Measurements from ENCODE around the gene ACSM6.

The ACSM6 gene

DNA sequence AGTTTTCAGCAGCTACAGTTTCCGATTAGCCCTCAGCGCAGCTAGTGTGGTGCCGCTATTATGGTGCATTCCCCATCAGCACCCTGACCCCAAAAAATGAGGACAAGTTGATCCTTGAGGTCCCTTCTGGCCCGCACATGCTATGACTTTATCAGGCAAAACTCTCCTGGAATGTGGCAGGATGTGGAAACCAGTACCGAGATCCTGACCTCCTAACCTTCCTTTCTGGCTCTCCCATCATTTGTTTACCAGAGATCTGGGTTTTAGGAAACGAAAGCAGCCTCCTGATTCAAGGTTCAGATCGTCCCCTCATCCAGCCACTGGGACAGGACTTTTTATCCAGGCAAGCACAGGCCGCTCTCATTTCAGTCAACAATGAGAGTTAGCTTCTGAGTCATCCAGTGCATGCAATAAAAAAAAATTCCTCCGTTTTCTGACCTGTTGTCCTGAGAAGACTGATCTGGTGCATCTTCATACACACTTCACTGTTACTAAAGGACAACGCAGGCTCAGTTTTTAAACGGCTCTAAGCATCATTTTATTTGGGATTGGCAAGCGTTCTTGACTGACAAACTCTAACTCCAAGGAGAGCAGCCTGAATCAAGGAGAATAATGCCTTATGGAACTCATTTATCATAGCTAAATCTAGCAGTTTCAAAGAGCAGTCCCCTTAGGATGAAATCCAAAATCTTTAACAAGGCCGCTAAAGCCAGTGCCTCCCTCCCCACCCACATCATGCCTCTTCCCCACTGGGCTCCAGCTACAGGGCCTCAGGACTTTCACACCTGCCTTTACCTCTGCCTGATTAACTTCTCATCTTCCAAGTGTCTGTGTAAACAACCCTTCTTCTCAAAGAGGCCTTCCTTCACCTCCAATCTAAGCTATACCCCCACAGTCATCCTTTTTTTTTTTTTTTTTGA, 79.6 kb downstream of the ACSM6 start:
- Histone ChIP-seq H3K27me3 (ENCODE audit: control insufficient read depth, insufficient read depth, low read length) (no peaks in the 10 kb centered on the region), H3K9me3 (ENCODE audit: control insufficient read depth, insufficient read depth, low read depth, low read length) (no peaks in the 10 kb centered on the region), H3K4me1 (ENCODE audit: control insufficient read depth, insufficient read depth, low read length) (peaks cover 31% of the 10 kb centered on the region), H3K9ac (ENCODE audit: low read length) (no peak overlapping the region), H3K36me3 (ENCODE audit: control insufficient read depth, insufficient read depth, low read length) (peaks cover 18% of the 10 kb centered on the region), H3K4me3 (ENCODE audit: low read depth, low read length) (no peak overlapping the region), H3K27ac (ENCODE audit: low read depth, low read length) (no peak overlapping the region)

DNA sequence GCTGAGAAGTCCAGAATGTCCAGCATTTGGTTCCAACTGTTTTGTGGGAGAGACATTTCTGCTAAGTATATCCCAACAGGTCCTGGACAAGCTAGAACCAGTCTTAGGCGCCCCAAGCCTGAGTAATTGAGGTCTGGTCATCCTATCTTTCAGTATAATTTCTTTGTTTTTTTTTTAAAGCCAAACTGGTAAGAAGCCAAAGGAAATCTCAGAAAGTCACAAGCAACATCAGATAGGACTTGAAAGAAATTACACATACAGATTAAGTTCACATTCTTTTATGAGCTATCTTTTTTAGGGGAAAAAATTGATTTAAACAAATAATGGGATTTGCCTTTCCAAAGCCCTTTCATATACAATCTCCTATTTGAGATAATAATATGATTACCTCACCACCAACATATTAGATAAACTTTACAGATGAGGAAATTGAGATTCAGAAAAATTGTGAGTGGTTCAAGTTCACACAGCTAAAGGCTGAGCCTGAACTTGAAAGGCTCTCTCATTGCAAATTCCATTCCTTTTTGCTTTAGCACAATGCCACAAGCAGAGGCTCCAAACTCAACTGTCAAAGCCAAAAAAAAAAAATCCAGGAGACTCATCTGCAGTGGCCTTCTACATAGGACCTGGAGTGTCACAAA, 81.8 kb downstream of the ACSM6 start:
- H3K36me3 ChIP-seq (ENCODE audit: control insufficient read depth, insufficient read depth, low read length), result peaks cover 5% of the 10 kb centered on the region
- no peaks in the 10 kb centered on the region for H3K27me3 ChIP-seq (ENCODE audit: control insufficient read depth, insufficient read depth, low read length)
- no peaks in the 10 kb centered on the region for H3K9me3 ChIP-seq (ENCODE audit: control insufficient read depth, insufficient read depth, low read depth, low read length)
- H3K4me1 ChIP-seq (ENCODE audit: control insufficient read depth, insufficient read depth, low read length), result peaks cover 35% of the 10 kb centered on the region
- H3K27ac ChIP-seq (ENCODE audit: low read depth, low read length), result no peak overlapping the region
- no peak overlapping the region for H3K9ac ChIP-seq (ENCODE audit: low read length)
- H3K4me3 ChIP-seq (ENCODE audit: low read depth, low read length), result no peak overlapping the region

DNA sequence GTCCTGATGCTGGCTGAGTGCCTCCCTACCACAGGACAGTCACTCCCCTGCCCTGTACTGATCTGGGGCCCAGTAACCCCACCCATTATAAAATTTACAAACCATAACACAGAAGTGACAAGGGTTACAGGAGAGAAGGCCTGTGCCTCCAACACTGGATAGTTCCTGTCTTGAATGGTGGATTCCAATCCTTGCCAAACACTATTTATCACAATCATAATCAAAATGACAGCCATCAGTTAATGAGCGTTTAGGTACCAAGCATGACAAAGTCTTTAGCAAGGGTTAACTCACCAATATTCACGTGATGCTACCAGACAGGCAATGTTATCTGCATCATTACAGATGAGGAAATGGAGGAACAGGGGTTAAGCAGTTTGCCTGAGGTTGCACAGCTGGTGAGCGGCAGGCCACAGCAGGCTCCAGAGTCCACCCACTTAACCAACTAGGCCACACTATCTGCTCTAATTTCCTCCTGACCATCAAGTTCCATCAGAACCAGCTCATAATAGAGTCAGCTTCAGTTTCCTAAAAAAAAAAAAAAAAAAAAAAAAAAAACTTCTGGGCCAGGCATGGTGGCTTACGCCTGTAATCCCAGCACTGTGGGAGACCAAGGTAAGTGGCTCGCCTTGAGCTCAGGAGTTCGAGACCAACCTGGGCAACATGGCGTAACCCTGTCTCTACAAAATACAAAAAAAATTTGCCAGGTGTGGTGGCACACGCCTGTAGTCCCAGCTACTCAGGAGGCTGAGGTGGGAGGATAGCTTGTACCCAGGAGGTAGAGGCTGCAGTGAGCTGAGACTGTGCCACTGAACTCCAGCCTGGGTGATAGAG, 82.5 kb downstream of the ACSM6 start:
- H3K4me3 ChIP-seq (ENCODE audit: low read depth, low read length), result no peak overlapping the region
- H3K4me1 ChIP-seq (ENCODE audit: control insufficient read depth, insufficient read depth, low read length), result peaks cover 39% of the 10 kb centered on the region
- no peaks in the 10 kb centered on the region for H3K9me3 ChIP-seq (ENCODE audit: control insufficient read depth, insufficient read depth, low read depth, low read length)
- no peak overlapping the region for H3K27ac ChIP-seq (ENCODE audit: low read depth, low read length)
- no peaks in the 10 kb centered on the region for H3K27me3 ChIP-seq (ENCODE audit: control insufficient read depth, insufficient read depth, low read length)
- H3K36me3 ChIP-seq (ENCODE audit: control insufficient read depth, insufficient read depth, low read length), result peaks cover 2% of the 10 kb centered on the region
- H3K9ac ChIP-seq (ENCODE audit: low read length), result no peak overlapping the region

DNA sequence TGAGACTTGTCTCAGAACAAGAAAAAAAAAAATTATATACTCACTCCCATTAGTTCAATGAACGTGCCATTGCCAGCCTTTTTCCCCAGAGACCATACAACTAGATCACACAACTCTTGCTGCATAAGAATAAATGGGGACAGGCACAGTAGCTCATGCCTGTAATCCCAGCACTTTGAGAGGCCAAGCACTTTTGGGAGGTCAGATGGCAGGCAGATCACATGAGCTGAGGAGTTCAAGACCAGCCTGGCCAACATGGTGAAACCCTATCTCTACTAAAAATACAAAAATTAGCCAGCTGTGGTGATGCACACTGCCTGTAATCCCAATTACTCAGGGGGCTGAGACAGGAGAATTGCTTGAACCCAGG, 83.1 kb downstream of the ACSM6 start:
- H3K4me3 ChIP-seq (ENCODE audit: low read depth, low read length), result no peak overlapping the region
- no peak overlapping the region for H3K27ac ChIP-seq (ENCODE audit: low read depth, low read length)
- H3K36me3 ChIP-seq (ENCODE audit: control insufficient read depth, insufficient read depth, low read length), result peaks cover 3% of the 10 kb centered on the region; the same call in 1 of the 2 replicates
- H3K9me3 ChIP-seq (ENCODE audit: control insufficient read depth, insufficient read depth, low read depth, low read length), result no peaks in the 10 kb centered on the region
- H3K4me1 ChIP-seq (ENCODE audit: control insufficient read depth, insufficient read depth, low read length), result peaks cover 45% of the 10 kb centered on the region
- no peaks in the 10 kb centered on the region for H3K27me3 ChIP-seq (ENCODE audit: control insufficient read depth, insufficient read depth, low read length)
- no peak overlapping the region for H3K9ac ChIP-seq (ENCODE audit: low read length)

DNA sequence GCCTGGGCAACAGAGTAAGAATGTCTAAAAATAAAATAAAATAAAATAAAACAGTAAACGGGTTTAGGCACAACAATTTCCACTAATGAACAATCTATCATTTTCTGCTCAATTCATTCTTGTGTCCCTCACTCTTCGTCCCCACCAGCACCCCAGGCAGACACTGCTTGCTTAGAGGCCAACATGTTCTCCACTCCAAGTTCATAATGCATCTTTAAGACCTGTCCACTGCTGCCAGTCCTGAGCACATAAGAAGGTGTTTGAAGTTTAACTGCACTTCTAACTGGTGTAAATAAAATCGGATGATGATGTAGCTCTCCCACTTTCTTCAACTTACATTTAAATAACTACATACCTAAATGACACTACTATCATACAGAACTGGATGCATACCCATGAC, 83.6 kb downstream of the ACSM6 start:
- no peaks in the 10 kb centered on the region for H3K9me3 ChIP-seq (ENCODE audit: control insufficient read depth, insufficient read depth, low read depth, low read length)
- no peak overlapping the region for H3K4me3 ChIP-seq (ENCODE audit: low read depth, low read length)
- no peaks in the 10 kb centered on the region for H3K27me3 ChIP-seq (ENCODE audit: control insufficient read depth, insufficient read depth, low read length)
- H3K4me1 ChIP-seq (ENCODE audit: control insufficient read depth, insufficient read depth, low read length), result peaks cover 48% of the 10 kb centered on the region
- no peak overlapping the region for H3K27ac ChIP-seq (ENCODE audit: low read depth, low read length)
- no peak overlapping the region for H3K9ac ChIP-seq (ENCODE audit: low read length)
- peaks cover 3% of the 10 kb centered on the region; the same call in 1 of the 2 replicates for H3K36me3 ChIP-seq (ENCODE audit: control insufficient read depth, insufficient read depth, low read length)
